ENCODE data around the gene SEMA5A. TPM values are rescaled to one million over a fixed set of nuclear protein-coding genes. Genes with fewer than 3 reads are reported as not detected.

The SEMA5A gene
- total and polyA plus RNA-seq, 2 of the 8 experiments (the other 6 are each of a cell fraction or from before 2014, with no cell fraction given), result 5.3 to 8.9 TPM

DNA sequence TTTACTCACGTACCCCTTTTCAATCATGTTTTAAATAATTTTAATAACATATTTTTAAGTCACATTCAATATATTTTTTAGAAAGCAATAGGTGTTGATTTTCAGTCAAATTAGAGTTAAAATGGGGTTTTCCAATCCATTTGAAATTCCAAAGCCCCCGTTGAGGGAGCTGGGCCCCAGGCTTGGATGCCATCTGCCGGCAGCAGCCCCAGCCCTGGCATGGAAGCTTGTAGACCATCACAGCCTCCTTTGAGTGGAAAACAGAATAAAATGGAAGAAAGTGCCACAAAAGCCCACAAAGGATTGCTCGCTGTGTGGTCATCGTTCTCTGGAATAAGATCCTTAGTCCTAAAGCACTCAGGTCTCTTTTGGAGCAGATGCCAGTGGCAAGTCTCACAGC, 81.4 kb downstream of the SEMA5A start:
- no peaks in the 10 kb centered on the region for H3K27me3 ChIP-seq (replicated peaks in 1 of 4; ENCODE audit: control insufficient read depth in 3 of 4, extremely low read depth in 1 of 4, insufficient read depth in 3 of 4, low read length in 3 of 4)
- no peak overlapping the region for H3K18ac ChIP-seq (ENCODE audit: extremely low read depth, low read length)
- 89% methylated on average over 5 of the region's 5 CpGs; no CpG with 5 or more reads in 1 of the 2 experiments for WGBS, 2 experiments (ENCODE audit: extremely low coverage in 1 of 2, insufficient coverage in 1 of 2, insufficient read length in 1 of 2, insufficient replicate concordance in 2 of 2, low coverage in 1 of 2, low lambda C conversion rate in 2 of 2, missing lambda C conversion rate in 1 of 2)
- 0 out of 4 replicates have a peak, but pooled peaks cover 0 to under 1% of the 10 kb centered on the region in 2 experiments for H3K9me3 ChIP-seq (ENCODE audit: insufficient read depth in 2 of 2, low read depth in 1 of 2, low read length in 1 of 2)
- no peak overlapping the region for H3K56ac ChIP-seq (replicated peaks; ENCODE audit: insufficient read length, low read depth, low read length)
- no peaks in the 10 kb centered on the region for H3K36me3 ChIP-seq (ENCODE audit: control insufficient read depth in 2 of 4, insufficient read depth in 4 of 4, low read length in 3 of 4)
- FAIRE-seq, result no peak
- no peak overlapping the region for H4K91ac ChIP-seq (replicated peaks; ENCODE audit: insufficient read length, low read length)
- no peak overlapping the region for H4K5ac ChIP-seq (ENCODE audit: insufficient read length, low read depth, low read length)
- H3K23ac ChIP-seq (ENCODE audit: insufficient read length), result no peak overlapping the region
- H2BK120ac ChIP-seq (replicated peaks; ENCODE audit: low read depth, low read length), result no peak overlapping the region
- H3K79me2 ChIP-seq (ENCODE audit: control insufficient read depth in 1 of 2, insufficient read depth in 2 of 2, low read length in 2 of 2), result no peaks in the 10 kb centered on the region
- H3K23me2 ChIP-seq (ENCODE audit: low read depth, low read length), result no peaks in the 10 kb centered on the region
- H2BK15ac ChIP-seq (ENCODE audit: low read length), result no peak overlapping the region
- no peak overlapping the region for H3K4ac ChIP-seq (replicated peaks; ENCODE audit: insufficient read length, low read depth, low read length)
- no peak overlapping the region for H2BK5ac ChIP-seq (ENCODE audit: low read depth, low read length)
- peaks cover 0 to 2% of the 10 kb centered on the region in 2 experiments for H4K20me1 ChIP-seq (replicated peaks in 1 of 2; ENCODE audit: control insufficient read depth in 1 of 2, insufficient read depth in 2 of 2, low read length in 2 of 2)
- no peak overlapping the region for H3K14ac ChIP-seq (ENCODE audit: insufficient read length)
- DNase-seq (ENCODE audit: low read depth in 1 of 2, low spot score in 2 of 2), result no peak
- H2BK12ac ChIP-seq (ENCODE audit: low read depth, low read length), result no peak overlapping the region
- H3K27ac ChIP-seq (ENCODE audit: low read depth, low read length), result no peak overlapping the region
- H3K4me1 ChIP-seq (replicated peaks in 1 of 4; ENCODE audit: control insufficient read depth in 3 of 4, insufficient read depth in 4 of 4, low read length in 3 of 4), result peaks cover 0 to 2% (median under 1%) of the 10 kb centered on the region in 4 experiments; a peak in 1 of 7 replicates
- no peak overlapping the region for H3K4me2 ChIP-seq (ENCODE audit: insufficient read depth in 1 of 2, low read depth in 2 of 2, low read length in 2 of 2)
- H3K9ac ChIP-seq (replicated peaks in 1 of 4; ENCODE audit: extremely low read depth in 1 of 4, low read depth in 3 of 4, low read length in 3 of 4), result no peak overlapping the region
- no peaks in the 10 kb centered on the region for H3K79me1 ChIP-seq (ENCODE audit: low read depth, low read length)
- ChIA-PET POLR2A (ENCODE audit: partially characterized antibody) (interaction anchor here (1.3 kb wide), 1 partner anchor 49 kb away, joined by 3 read pairs; no protein-coding TSS in a partner anchor), CTCF (ENCODE audit: partially characterized antibody) (no interaction called here)
- H2AK5ac ChIP-seq (ENCODE audit: low read depth, low read length), result no peak overlapping the region
- peak overlapping the region; percentile 29; the same call in 1 of the 2 replicates for H4K8ac ChIP-seq (ENCODE audit: extremely low read depth, insufficient read depth, low read length)
- H3K4me3 ChIP-seq (ENCODE audit: extremely low read depth in 1 of 4, insufficient read depth in 2 of 4, low read depth in 3 of 4, low read length in 4 of 4), result no peak overlapping the region
- H2AFZ ChIP-seq (ENCODE audit: low read length), result no peak overlapping the region
- H2BK20ac ChIP-seq (ENCODE audit: low read length), result no peak overlapping the region
- no peak for TF ChIP-seq JUN (IDR thresholded peaks at IDR 0.05; ENCODE audit: low read depth, low read length)
- no peak for TF ChIP-seq PHF8 (conservative IDR thresholded peaks at IDR 0.05; ENCODE audit: low read depth, low read length)
- no peak for TF ChIP-seq TCF12 (IDR thresholded peaks at IDR 0.05; ENCODE audit: low read depth, low read length)
- TF ChIP-seq HDAC2 (IDR thresholded peaks at IDR 0.05; ENCODE audit: borderline replicate concordance in 1 of 2, low read depth in 2 of 2, low read length in 2 of 2), result no peak
- no peak for TF ChIP-seq HDAC6 (IDR thresholded peaks at IDR 0.05; ENCODE audit: low read depth, low read length)
- TF ChIP-seq CBX8 (IDR thresholded peaks at IDR 0.05; ENCODE audit: borderline replicate concordance, low read depth, low read length), result no peak
- TF ChIP-seq, protein P1, sequence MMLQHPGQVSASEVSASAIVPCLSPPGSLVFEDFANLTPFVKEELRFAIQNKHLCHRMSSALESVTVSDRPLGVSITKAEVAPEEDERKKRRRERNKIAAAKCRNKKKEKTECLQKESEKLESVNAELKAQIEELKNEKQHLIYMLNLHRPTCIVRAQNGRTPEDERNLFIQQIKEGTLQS (IDR thresholded peaks at IDR 0.05; ENCODE audit: insufficient read depth, low read depth, low read length), result no peak

Measured in H1 (cell line).